Measurements from ENCODE around the gene CORO2B. TPM values are rescaled to one million over a fixed set of nuclear protein-coding genes. Genes with fewer than 3 reads are reported as not detected.

The CORO2B gene
- total RNA-seq, 2 donors from 2014 or later, result 1.0 to 4.0 TPM

- DNase-seq (peak in 3 of 4 donors; percentile 22 to 51 (median 44)), ATAC-seq (peak; percentile 20)
- Histone ChIP-seq H3K4me1 (no peaks in the 10 kb centered on the region), H3K9me3 (no peaks in the 10 kb centered on the region), H3K36me3 (replicated peaks in 1 of 2; ENCODE audit: insufficient read depth in 1 of 2, low read depth in 2 of 2) (no peaks in the 10 kb centered on the region), H3K27me3 (no peaks in the 10 kb centered on the region), H3K4me3 (no peak overlapping the region), H3K27ac (no peak overlapping the region)
- WGBS, 2 donors, result 20 to 33% methylated on average over 4 to 6 of the region's 6 CpGs
- intact Hi-C loops (cut with DNase I), result no loop called here
- no peak for TF ChIP-seq CTCF (IDR thresholded peaks at IDR 0.05)
- TF ChIP-seq POLR2A (IDR thresholded peaks at IDR 0.05), result no peak
Measured at GRCh38 chr15:68631601-68632051, 52.8 kb downstream of the CORO2B start.

- TF ChIP-seq POLR2A (IDR thresholded peaks at IDR 0.05) (no peak), CTCF (IDR thresholded peaks at IDR 0.05) (no peak)
- 66 to 71% methylated on average over 4 to 9 of the region's 9 CpGs for WGBS, 2 donors
- H3K27ac ChIP-seq, result no peak overlapping the region
- no peak for DNase-seq
- H3K36me3 ChIP-seq (replicated peaks in 1 of 2; ENCODE audit: insufficient read depth in 1 of 2, low read depth in 2 of 2), result no peaks in the 10 kb centered on the region
- no peaks in the 10 kb centered on the region for H3K27me3 ChIP-seq
- ATAC-seq, result no peak
- no peaks in the 10 kb centered on the region for H3K9me3 ChIP-seq
- intact Hi-C loops (cut with DNase I), result no loop called here
- H3K4me1 ChIP-seq, result no peaks in the 10 kb centered on the region
- H3K4me3 ChIP-seq, result no peak overlapping the region
Measured at GRCh38 chr15:68632101-68632500, 53.3 kb downstream of the CORO2B start.

GRCh38 chr15:68633231-68634121 lies 54.7 kb downstream of the CORO2B start:
- no peak for ATAC-seq
- TF ChIP-seq POLR2A (IDR thresholded peaks at IDR 0.05), result no peak
- TF ChIP-seq CTCF (IDR thresholded peaks at IDR 0.05), result no peak
- H3K4me3 ChIP-seq, result no peak overlapping the region
- no peaks in the 10 kb centered on the region for H3K27me3 ChIP-seq
- H3K9me3 ChIP-seq, result no peaks in the 10 kb centered on the region
- no peaks in the 10 kb centered on the region for H3K4me1 ChIP-seq
- intact Hi-C loops (cut with DNase I), result no loop called here
- 63 to 75% methylated on average over 9 to 10 of the region's 10 CpGs for WGBS, 2 donors
- no peak overlapping the region for H3K27ac ChIP-seq
- H3K36me3 ChIP-seq (replicated peaks in 1 of 2; ENCODE audit: insufficient read depth in 1 of 2, low read depth in 2 of 2), result no peaks in the 10 kb centered on the region
- no peak for DNase-seq

- 86 to 100% methylated on average over 3 to 4 of the region's 4 CpGs for WGBS, 2 donors
- Histone ChIP-seq H3K4me3 (no peak overlapping the region), H3K9me3 (no peaks in the 10 kb centered on the region), H3K4me1 (no peaks in the 10 kb centered on the region), H3K27ac (no peak overlapping the region), H3K27me3 (no peaks in the 10 kb centered on the region), H3K36me3 (replicated peaks in 1 of 2; ENCODE audit: insufficient read depth in 1 of 2, low read depth in 2 of 2) (no peaks in the 10 kb centered on the region)
- DNase-seq (no peak), ATAC-seq (no peak)
- intact Hi-C loops (cut with DNase I), result no loop called here
- no peak for TF ChIP-seq POLR2A (IDR thresholded peaks at IDR 0.05)
- no peak for TF ChIP-seq CTCF (IDR thresholded peaks at IDR 0.05)
Measured at GRCh38 chr15:68634122-68634482, 55.3 kb downstream of the CORO2B start.

GRCh38 chr15:68634531-68634930 lies 55.7 kb downstream of the CORO2B start:
- DNase-seq (no peak), ATAC-seq (no peak)
- Histone ChIP-seq H3K9me3 (no peaks in the 10 kb centered on the region), H3K27ac (no peak overlapping the region), H3K27me3 (no peaks in the 10 kb centered on the region), H3K4me3 (no peak overlapping the region), H3K36me3 (replicated peaks in 1 of 2; ENCODE audit: insufficient read depth in 1 of 2, low read depth in 2 of 2) (no peaks in the 10 kb centered on the region), H3K4me1 (no peaks in the 10 kb centered on the region)
- intact Hi-C loops (cut with DNase I), result no loop called here
- no peak for TF ChIP-seq POLR2A (IDR thresholded peaks at IDR 0.05)
- TF ChIP-seq CTCF (IDR thresholded peaks at IDR 0.05), result no peak
- WGBS, 2 donors, result 80 to 81% methylated on average over 5 to 6 of the region's 6 CpGs
